GM23338 (cell line): ENCODE results near the gene KCTD19.
"Not testable (repeated sequence)": the region's sequence is repeated elsewhere in the genome, so short reads cannot be mapped to it uniquely, and the experiment has no call there.

Experiments used
- CREB1 ChIP-seq: fragments of 250-450 bp; sonication (Bioruptor Pico); IDR thresholded peaks from 2 replicates; pipeline ENCODE4 v1.5.0; 2020; ENCODE audit warnings: low read depth, mild to moderate bottlenecking, moderate library complexity
- ETS1 ChIP-seq: IDR thresholded peaks from 2 replicates; pipeline ENCODE4 v1.6.1; 2016; ENCODE audit warnings: antibody characterized with exemption
- EZH2 ChIP-seq: fragments of 200-600 bp; sonication (generic); IDR thresholded peaks from one replicate; pipeline ENCODE4 v1.8.0; 2017; ENCODE audit warnings: antibody characterized with exemption, mild to moderate bottlenecking, low read depth; ENCODE audit not compliant: unreplicated experiment
- EZH2phosphoT487 ChIP-seq: fragments of 200-600 bp; sonication (generic); IDR thresholded peaks from one replicate; pipeline ENCODE4 v1.8.1; 2018; ENCODE audit warnings: antibody characterized with exemption; ENCODE audit not compliant: unreplicated experiment
- NANOG ChIP-seq: IDR thresholded peaks from 2 replicates; pipeline ENCODE4 v1.6.1; 2016; ENCODE audit warnings: antibody characterized with exemption, borderline replicate concordance
- POLR2AphosphoS5 ChIP-seq: IDR thresholded peaks from 2 replicates; pipeline ENCODE4 v1.6.1; 2016; ENCODE audit warnings: antibody characterized with exemption, low read depth
- ZNF114 ChIP-seq: fragments of 250-450 bp; sonication (Bioruptor Pico); IDR thresholded peaks from 2 replicates; pipeline ENCODE4 v1.5.0; 2020; ENCODE audit warnings: mild to moderate bottlenecking, moderate library complexity
- ZNF331 ChIP-seq: fragments of 250-450 bp; sonication (Bioruptor Pico); IDR thresholded peaks from 2 replicates; pipeline ENCODE4 v1.5.0; 2020; ENCODE audit warnings: low read depth, mild to moderate bottlenecking, moderate library complexity
- TF ChIP-seq, protein P1 (sequence below), 2 experiments: fragments of 200-600 bp in 1 of 2; sonication (generic) in 1 of 2; conservative IDR thresholded peaks; 2 replicates each; pipeline versions ENCODE4 v1.5.1 to v1.6.1; 2016 to 2017; ENCODE audit warnings: antibody characterized with exemption in 2 of 2, low read depth in 2 of 2, mild to moderate bottlenecking in 2 of 2, moderate library complexity in 1 of 2
- TF ChIP-seq, protein P2 (sequence below): IDR thresholded peaks from one replicate; pipeline ENCODE4 v1.6.1; 2018; ENCODE audit warnings: antibody characterized with exemption; ENCODE audit not compliant: unreplicated experiment
- TF ChIP-seq, protein P3 (sequence below): fragments of 250-450 bp; sonication (Bioruptor Pico); IDR thresholded peaks from 2 replicates; pipeline ENCODE4 v1.5.0; 2020; ENCODE audit warnings: mild to moderate bottlenecking, moderate library complexity

GRCh38 chr16:67352463-67352862 lies 25.9 kb upstream of the KCTD19 start:
- TF ChIP-seq EZH2; CREB1 (CRISPR knock-in tag); POLR2AphosphoS5; ETS1; ZNF331 (CRISPR knock-in tag); NANOG; EZH2phosphoT487; ZNF114 (CRISPR knock-in tag): not testable (repeated sequence)
- TF ChIP-seq, protein P1, sequence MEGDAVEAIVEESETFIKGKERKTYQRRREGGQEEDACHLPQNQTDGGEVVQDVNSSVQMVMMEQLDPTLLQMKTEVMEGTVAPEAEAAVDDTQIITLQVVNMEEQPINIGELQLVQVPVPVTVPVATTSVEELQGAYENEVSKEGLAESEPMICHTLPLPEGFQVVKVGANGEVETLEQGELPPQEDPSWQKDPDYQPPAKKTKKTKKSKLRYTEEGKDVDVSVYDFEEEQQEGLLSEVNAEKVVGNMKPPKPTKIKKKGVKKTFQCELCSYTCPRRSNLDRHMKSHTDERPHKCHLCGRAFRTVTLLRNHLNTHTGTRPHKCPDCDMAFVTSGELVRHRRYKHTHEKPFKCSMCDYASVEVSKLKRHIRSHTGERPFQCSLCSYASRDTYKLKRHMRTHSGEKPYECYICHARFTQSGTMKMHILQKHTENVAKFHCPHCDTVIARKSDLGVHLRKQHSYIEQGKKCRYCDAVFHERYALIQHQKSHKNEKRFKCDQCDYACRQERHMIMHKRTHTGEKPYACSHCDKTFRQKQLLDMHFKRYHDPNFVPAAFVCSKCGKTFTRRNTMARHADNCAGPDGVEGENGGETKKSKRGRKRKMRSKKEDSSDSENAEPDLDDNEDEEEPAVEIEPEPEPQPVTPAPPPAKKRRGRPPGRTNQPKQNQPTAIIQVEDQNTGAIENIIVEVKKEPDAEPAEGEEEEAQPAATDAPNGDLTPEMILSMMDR (conservative IDR thresholded peaks at IDR 0.05; ENCODE audit: low read depth in 2 of 2): not testable (repeated sequence)
- TF ChIP-seq, protein P2, sequence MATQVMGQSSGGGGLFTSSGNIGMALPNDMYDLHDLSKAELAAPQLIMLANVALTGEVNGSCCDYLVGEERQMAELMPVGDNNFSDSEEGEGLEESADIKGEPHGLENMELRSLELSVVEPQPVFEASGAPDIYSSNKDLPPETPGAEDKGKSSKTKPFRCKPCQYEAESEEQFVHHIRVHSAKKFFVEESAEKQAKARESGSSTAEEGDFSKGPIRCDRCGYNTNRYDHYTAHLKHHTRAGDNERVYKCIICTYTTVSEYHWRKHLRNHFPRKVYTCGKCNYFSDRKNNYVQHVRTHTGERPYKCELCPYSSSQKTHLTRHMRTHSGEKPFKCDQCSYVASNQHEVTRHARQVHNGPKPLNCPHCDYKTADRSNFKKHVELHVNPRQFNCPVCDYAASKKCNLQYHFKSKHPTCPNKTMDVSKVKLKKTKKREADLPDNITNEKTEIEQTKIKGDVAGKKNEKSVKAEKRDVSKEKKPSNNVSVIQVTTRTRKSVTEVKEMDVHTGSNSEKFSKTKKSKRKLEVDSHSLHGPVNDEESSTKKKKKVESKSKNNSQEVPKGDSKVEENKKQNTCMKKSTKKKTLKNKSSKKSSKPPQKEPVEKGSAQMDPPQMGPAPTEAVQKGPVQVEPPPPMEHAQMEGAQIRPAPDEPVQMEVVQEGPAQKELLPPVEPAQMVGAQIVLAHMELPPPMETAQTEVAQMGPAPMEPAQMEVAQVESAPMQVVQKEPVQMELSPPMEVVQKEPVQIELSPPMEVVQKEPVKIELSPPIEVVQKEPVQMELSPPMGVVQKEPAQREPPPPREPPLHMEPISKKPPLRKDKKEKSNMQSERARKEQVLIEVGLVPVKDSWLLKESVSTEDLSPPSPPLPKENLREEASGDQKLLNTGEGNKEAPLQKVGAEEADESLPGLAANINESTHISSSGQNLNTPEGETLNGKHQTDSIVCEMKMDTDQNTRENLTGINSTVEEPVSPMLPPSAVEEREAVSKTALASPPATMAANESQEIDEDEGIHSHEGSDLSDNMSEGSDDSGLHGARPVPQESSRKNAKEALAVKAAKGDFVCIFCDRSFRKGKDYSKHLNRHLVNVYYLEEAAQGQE: not testable (repeated sequence)
- TF ChIP-seq, protein P3, sequence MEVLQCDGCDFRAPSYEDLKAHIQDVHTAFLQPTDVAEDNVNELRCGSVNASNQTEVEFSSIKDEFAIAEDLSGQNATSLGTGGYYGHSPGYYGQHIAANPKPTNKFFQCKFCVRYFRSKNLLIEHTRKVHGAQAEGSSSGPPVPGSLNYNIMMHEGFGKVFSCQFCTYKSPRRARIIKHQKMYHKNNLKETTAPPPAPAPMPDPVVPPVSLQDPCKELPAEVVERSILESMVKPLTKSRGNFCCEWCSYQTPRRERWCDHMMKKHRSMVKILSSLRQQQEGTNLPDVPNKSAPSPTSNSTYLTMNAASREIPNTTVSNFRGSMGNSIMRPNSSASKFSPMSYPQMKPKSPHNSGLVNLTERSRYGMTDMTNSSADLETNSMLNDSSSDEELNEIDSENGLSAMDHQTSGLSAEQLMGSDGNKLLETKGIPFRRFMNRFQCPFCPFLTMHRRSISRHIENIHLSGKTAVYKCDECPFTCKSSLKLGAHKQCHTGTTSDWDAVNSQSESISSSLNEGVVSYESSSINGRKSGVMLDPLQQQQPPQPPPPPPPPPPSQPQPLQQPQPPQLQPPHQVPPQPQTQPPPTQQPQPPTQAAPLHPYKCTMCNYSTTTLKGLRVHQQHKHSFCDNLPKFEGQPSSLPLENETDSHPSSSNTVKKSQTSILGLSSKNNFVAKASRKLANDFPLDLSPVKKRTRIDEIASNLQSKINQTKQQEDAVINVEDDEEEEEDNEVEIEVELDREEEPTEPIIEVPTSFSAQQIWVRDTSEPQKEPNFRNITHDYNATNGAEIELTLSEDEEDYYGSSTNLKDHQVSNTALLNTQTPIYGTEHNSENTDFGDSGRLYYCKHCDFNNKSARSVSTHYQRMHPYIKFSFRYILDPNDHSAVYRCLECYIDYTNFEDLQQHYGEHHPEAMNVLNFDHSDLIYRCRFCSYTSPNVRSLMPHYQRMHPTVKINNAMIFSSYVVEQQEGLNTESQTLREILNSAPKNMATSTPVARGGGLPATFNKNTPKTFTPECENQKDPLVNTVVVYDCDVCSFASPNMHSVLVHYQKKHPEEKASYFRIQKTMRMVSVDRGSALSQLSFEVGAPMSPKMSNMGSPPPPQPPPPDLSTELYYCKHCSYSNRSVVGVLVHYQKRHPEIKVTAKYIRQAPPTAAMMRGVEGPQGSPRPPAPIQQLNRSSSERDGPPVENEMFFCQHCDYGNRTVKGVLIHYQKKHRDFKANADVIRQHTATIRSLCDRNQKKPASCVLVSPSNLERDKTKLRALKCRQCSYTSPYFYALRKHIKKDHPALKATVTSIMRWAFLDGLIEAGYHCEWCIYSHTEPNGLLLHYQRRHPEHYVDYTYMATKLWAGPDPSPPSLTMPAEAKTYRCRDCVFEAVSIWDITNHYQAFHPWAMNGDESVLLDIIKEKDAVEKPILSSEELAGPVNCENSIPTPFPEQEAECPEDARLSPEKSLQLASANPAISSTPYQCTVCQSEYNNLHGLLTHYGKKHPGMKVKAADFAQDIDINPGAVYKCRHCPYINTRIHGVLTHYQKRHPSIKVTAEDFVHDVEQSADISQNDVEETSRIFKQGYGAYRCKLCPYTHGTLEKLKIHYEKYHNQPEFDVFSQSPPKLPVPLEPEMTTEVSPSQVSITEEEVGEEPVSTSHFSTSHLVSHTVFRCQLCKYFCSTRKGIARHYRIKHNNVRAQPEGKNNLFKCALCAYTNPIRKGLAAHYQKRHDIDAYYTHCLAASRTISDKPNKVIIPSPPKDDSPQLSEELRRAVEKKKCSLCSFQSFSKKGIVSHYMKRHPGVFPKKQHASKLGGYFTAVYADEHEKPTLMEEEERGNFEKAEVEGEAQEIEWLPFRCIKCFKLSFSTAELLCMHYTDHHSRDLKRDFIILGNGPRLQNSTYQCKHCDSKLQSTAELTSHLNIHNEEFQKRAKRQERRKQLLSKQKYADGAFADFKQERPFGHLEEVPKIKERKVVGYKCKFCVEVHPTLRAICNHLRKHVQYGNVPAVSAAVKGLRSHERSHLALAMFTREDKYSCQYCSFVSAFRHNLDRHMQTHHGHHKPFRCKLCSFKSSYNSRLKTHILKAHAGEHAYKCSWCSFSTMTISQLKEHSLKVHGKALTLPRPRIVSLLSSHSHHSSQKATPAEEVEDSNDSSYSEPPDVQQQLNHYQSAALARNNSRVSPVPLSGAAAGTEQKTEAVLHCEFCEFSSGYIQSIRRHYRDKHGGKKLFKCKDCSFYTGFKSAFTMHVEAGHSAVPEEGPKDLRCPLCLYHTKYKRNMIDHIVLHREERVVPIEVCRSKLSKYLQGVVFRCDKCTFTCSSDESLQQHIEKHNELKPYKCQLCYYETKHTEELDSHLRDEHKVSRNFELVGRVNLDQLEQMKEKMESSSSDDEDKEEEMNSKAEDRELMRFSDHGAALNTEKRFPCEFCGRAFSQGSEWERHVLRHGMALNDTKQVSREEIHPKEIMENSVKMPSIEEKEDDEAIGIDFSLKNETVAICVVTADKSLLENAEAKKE: not testable (repeated sequence)
